Panc1 (cell line): Measurements from ENCODE around the gene CHST9. TPM values are rescaled to one million over a fixed set of nuclear protein-coding genes. Genes with fewer than 3 reads are reported as not detected.

Experiments
- ATAC-seq: fragments of 200-7000 bp; cut with Tn5 transposase; 2 replicates; pipeline ENCODE4 v1.9.1; 2020; ENCODE audit warnings: mild to moderate bottlenecking, moderate library complexity
- BruUV-seq: library from RNA; stranded (reverse); fragments of 400-500 nt; replicated peaks from 2 replicates; lab custom pipeline; 2021; lab: Mats Ljungman, UMichigan
- CTCF ChIA-PET: fragments of 300-600 bp; sonication (Branson Sonifier 250); formaldehyde crosslinking; loops from one replicate; lab custom pipeline; 2022; ENCODE audit warnings: antibody characterized with exemption; lab: Charles Lee
- POLR2A ChIA-PET: fragments of 300-600 bp; sonication (Branson Sonifier 250); formaldehyde crosslinking; loops from one replicate; lab custom pipeline; 2022; ENCODE audit warnings: antibody characterized with exemption; lab: Charles Lee
- DNase-seq: peaks from one replicate; pipeline ENCODE4 v3.0.0-alpha.2; 2010; ENCODE audit warnings: low read depth, low spot score
- H3K27ac ChIP-seq: 2 replicates; pipeline ENCODE4 v1.5.1; 2011; ENCODE audit warnings: mild to moderate bottlenecking, low read length, inconsistent platforms
- H3K27me3 ChIP-seq: fragments of 200-500 bp; sonication (Bioruptor generic); 2 replicates; pipeline ENCODE4 v1.6.0; 2014; ENCODE audit warnings: low read length, inconsistent platforms; ENCODE audit not compliant: control insufficient read depth, insufficient read depth
- H3K36me3 ChIP-seq: fragments of 200-500 bp; sonication (Bioruptor generic); 2 replicates; pipeline ENCODE4 v1.5.1; 2014; ENCODE audit warnings: inconsistent platforms, mild to moderate bottlenecking, low read length, moderate library complexity; ENCODE audit not compliant: control insufficient read depth, insufficient read depth
- H3K4me1 ChIP-seq: 2 replicates; pipeline ENCODE4 v1.5.1; 2011; ENCODE audit warnings: inconsistent platforms, mild to moderate bottlenecking, low read length, moderate library complexity; ENCODE audit not compliant: control insufficient read depth, insufficient read depth
- H3K4me3 ChIP-seq, 2 experiments: 2 replicates each; pipeline ENCODE4 v1.5.1; 2011 to 2012; ENCODE audit warnings: low read depth in 2 of 2, low read length in 2 of 2, mild to moderate bottlenecking in 2 of 2, inconsistent platforms in 1 of 2, moderate library complexity in 1 of 2
- H3K9me3 ChIP-seq: fragments of 200-500 bp; sonication (Bioruptor generic); 2 replicates; pipeline ENCODE4 v1.5.1; 2014; ENCODE audit warnings: low read depth, mild to moderate bottlenecking, inconsistent platforms, low read length, moderate library complexity; ENCODE audit not compliant: control insufficient read depth, insufficient read depth
- CTCF ChIP-seq: fragments of 450-650 bp; IDR thresholded peaks from 2 replicates; pipeline ENCODE4 v1.5.1; 2017; ENCODE audit warnings: mild to moderate bottlenecking
- POLR2AphosphoS5 ChIP-seq: IDR thresholded peaks from 2 replicates; pipeline ENCODE4 v1.6.1; 2012; ENCODE audit warnings: mild to moderate bottlenecking, low read depth, low read length, moderate library complexity
- REST ChIP-seq, 2 experiments: IDR thresholded peaks; 2 replicates each; pipeline ENCODE4 v1.6.1; 2011 to 2012; ENCODE audit warnings: low read depth in 2 of 2, control low read depth in 1 of 2, low read length in 1 of 2, mild to moderate bottlenecking in 1 of 2, moderate library complexity in 1 of 2; ENCODE audit not compliant: insufficient read depth in 1 of 2
- SIN3A ChIP-seq: IDR thresholded peaks from 2 replicates; pipeline ENCODE4 v1.6.1; 2012; ENCODE audit warnings: low read depth, mild to moderate bottlenecking, low read length, moderate library complexity, borderline replicate concordance; ENCODE audit not compliant: insufficient read depth
- TCF7L2 ChIP-seq: IDR thresholded peaks from 2 replicates; pipeline ENCODE4 v1.6.1; 2011; ENCODE audit warnings: mild to moderate bottlenecking, low read depth, low read length, inconsistent platforms
- in situ Hi-C: cut with HindIII; loops from 2 replicates; pipeline ENCODE4 v1.10.0; 2016; ENCODE audit warnings: low sequenced_read_pairs, low pct_unique_long_range_greater_than_20kb
- intact Hi-C: fragments of 100-400 bp; cut with micrococcal nuclease; formaldehyde crosslinking; loops from one replicate; pipeline ENCODE4 v1.10.0; 2022; ENCODE audit not compliant: unreplicated experiment
- total RNA-seq: library from RNA; stranded (reverse); gene quantifications from one replicate; pipeline ENCODE4 v1.2.1, GENCODE V29; 2021; ENCODE audit not compliant: unreplicated experiment

Gene CHST9
- total RNA-seq, 1 experiment from 2014 or later = 0.05 TPM

- H3K36me3 ChIP-seq = no peaks in the 10 kb centered on the region
- TF ChIP-seq TCF7L2 = no peak
- no peak for TF ChIP-seq SIN3A
- TF ChIP-seq REST (IDR thresholded peaks at IDR 0.05; ENCODE audit: insufficient read depth in 1 of 2, low read depth in 2 of 2, low read length in 1 of 2) = no peak
- no peak for TF ChIP-seq CTCF
- no peak for TF ChIP-seq POLR2AphosphoS5
- ChIA-PET CTCF (no interaction called here), POLR2A (no interaction called here)
- in situ Hi-C loops = no loop called here
- H3K27me3 ChIP-seq = no peaks in the 10 kb centered on the region
- no peaks in the 10 kb centered on the region for H3K4me1 ChIP-seq
- BruUV-seq = no TSS peak
- intact Hi-C loops = no loop called here
- DNase-seq (no peak), ATAC-seq (no peak)
- no peak overlapping the region for H3K27ac ChIP-seq
- H3K4me3 ChIP-seq = no peak overlapping the region
- no peaks in the 10 kb centered on the region for H3K9me3 ChIP-seq
Measured at GRCh38 chr18:27114842-27115241, 70.3 kb downstream of the CHST9 start.

DNA sequence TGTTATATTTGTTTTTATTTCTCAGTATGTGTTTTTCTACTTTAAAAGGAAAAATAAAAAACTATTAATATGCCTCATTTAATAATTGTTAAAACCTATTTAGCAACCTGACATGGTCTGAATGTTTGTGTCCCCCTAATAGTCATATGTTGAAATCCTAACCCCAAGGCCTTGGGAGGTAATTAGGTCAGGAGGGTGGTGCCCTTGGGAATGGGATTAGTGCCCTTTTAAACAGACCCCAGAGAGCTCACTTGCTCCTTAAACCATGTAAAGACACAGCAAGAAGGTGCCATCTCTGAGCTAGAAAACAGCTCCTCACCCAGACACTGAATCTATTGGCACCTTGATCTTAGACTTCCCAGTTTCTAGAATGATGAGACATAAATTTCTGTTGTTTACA lies 71.8 kb downstream of the CHST9 start:
- no peak overlapping the region for H3K4me3 ChIP-seq
- DNase-seq = no peak
- ChIA-PET POLR2A (no interaction called here), CTCF (no interaction called here)
- no peaks in the 10 kb centered on the region for H3K4me1 ChIP-seq
- in situ Hi-C loops (no loop called here), intact Hi-C loops (no loop called here)
- no peaks in the 10 kb centered on the region for H3K9me3 ChIP-seq
- ATAC-seq = no peak
- H3K27ac ChIP-seq = no peak overlapping the region
- no peaks in the 10 kb centered on the region for H3K36me3 ChIP-seq
- no TSS peak for BruUV-seq
- no peaks in the 10 kb centered on the region for H3K27me3 ChIP-seq
- TF ChIP-seq SIN3A (no peak), POLR2AphosphoS5 (no peak), REST (IDR thresholded peaks at IDR 0.05; ENCODE audit: insufficient read depth in 1 of 2, low read depth in 2 of 2, low read length in 1 of 2) (no peak), TCF7L2 (no peak), CTCF (no peak)
